T-helper 1 cell (primary cell): ENCODE results near the gene RAD54L.
"Not testable (repeated sequence)": the region's sequence is repeated elsewhere in the genome, so short reads cannot be mapped to it uniquely, and the experiment has no call there.

Experiments used
- DNase-seq, 5 donors: peaks; one replicate each; pipeline ENCODE4 v3.0.0-alpha.2; 2012 to 2020

The RAD54L gene

GRCh38 chr1:46325285-46326076 is 77.9 kb downstream of the RAD54L start:
- DNase-seq, result not testable (repeated sequence)
